Heart left ventricle (tissue), 16 donors: ENCODE measurements around the gene MYO15B. TPM values are rescaled to one million over a fixed set of nuclear protein-coding genes. Genes with fewer than 3 reads are reported as not detected.

Experiments used
- ATAC-seq, 4 donors: fragments of 200-7000 bp; cut with Tn5 transposase; one replicate each; pipeline ENCODE4 v1.9.1; 2020 to 2022; ENCODE audit warnings: moderate library complexity in 4 of 4, mild to moderate bottlenecking in 3 of 4, moderate number of reproducible peaks in 1 of 4
- DNase-seq, 5 donors: peaks; one replicate each; pipeline ENCODE4 v3.0.0-alpha.2; 2020
- H3K27ac ChIP-seq, 12 donors: fragments of 200-600 bp; sonication (generic) in 4 of 12; one replicate each; pipeline versions ENCODE4 v1.5.0 to v1.8.0; 2016 to 2022; ENCODE audit warnings: mild to moderate bottlenecking in 2 of 12
- H3K27me3 ChIP-seq, 9 donors: fragments of 200-600 bp; sonication (generic) in 2 of 9; one replicate each; pipeline versions ENCODE4 v1.5.1 to v1.8.0; 2016 to 2022; ENCODE audit warnings: mild to moderate bottlenecking in 3 of 9
- H3K36me3 ChIP-seq, 9 donors: fragments of 200-600 bp; sonication (generic) in 2 of 9; one replicate each; pipeline versions ENCODE4 v1.5.0 to v1.8.0; 2018 to 2022; ENCODE audit warnings: mild to moderate bottlenecking in 2 of 9
- H3K4me1 ChIP-seq, 12 donors: fragments of 200-600 bp; sonication (generic) in 4 of 12; one replicate each; pipeline versions ENCODE4 v1.5.0 to v1.8.0; 2016 to 2022; ENCODE audit warnings: mild to moderate bottlenecking in 3 of 12
- H3K4me3 ChIP-seq, 12 donors: fragments of 200-600 bp; sonication (generic) in 4 of 12; one replicate each; pipeline versions ENCODE4 v1.5.0 to v1.8.0; 2017 to 2022; ENCODE audit warnings: mild to moderate bottlenecking in 9 of 12, moderate library complexity in 4 of 12
- H3K9me3 ChIP-seq, 12 donors: fragments of 200-600 bp; sonication (generic) in 4 of 12; one replicate each; pipeline versions ENCODE4 v1.5.0 to v1.8.0; 2016 to 2022; ENCODE audit warnings: mild to moderate bottlenecking in 1 of 12
- POLR2A ChIP-seq, 2 donors: fragments of 450-650 bp; IDR thresholded peaks; one replicate each; pipeline ENCODE4 v1.6.1; 2017; ENCODE audit warnings: antibody characterized with exemption in 2 of 2, mild to moderate bottlenecking in 2 of 2, moderate library complexity in 2 of 2
- WGBS, 4 donors: extraction: QIAGEN DNeasy Blood & Tissue Kit in 2 of 4; methylation state at CpG; one replicate each; pipeline versions ENCODE4 v1.1.5 to v1.1.7; 2013 to 2018; 5-methylcytosine and 5-hydroxymethylcytosine counted together
- intact Hi-C, 10 donors: fragments of 100-400 bp; cut with DNase I; formaldehyde crosslinking; loops; one replicate each; pipeline versions ENCODE4 v1.11.1 to v1.14.2; 2022
- polyA plus RNA-seq, 2 donors: library from polyadenylated mRNA; stranded (reverse); fragments of 200-250 nt; gene quantifications; one replicate each; pipeline ENCODE4 v1.2.3, GENCODE V29; 2013
- total RNA-seq, 9 donors: library from RNA; depleted of rRNA in 2 of 9; stranded (reverse); fragments of >200 nt in 2 of 9; fragmentation: NEBNext Ultra II Directional in 3 of 9; extraction: Animal tissue kit (Norgen Biotek cat#: 25700) in 3 of 9; gene quantifications; one replicate each; pipeline versions ENCODE4 v1.1.0 to v1.2.4, GENCODE V29; 2016 to 2023
- TF ChIP-seq, protein P1 (sequence below), 12 donors: fragments of 200-600 bp; sonication (generic) in 4 of 12; IDR thresholded peaks; one replicate each; pipeline versions ENCODE4 v1.5.0 to v1.8.0; 2018 to 2022; ENCODE audit warnings: antibody characterized with exemption in 12 of 12, mild to moderate bottlenecking in 5 of 12
- donor health status: ischemic (EF 13 %, LVEDD 7.1; RV severe dilation, severe dysfunction).
- donor health status: healthy with polysubstance abuse.
- donor health status: DM: no; HTN: yes; CAD: no.
- donor health status: DM: no; HTN: no; CAD: no.
- donor health status: ischemic (EF 25% LVEDD 6.9; RV normal size, moderate dysfunction).
- donor health status: ischemic (EF 25% LVEDD 5.7; RV mildly dilated, moderate dysfunction).
- donor health status: healthy.
- donor health status: DM: yes; HTN: yes; CAD: no.
- donor health status: ischemic (EF 35%, LVEDD 5.7; RV mildly dilated, moderate dysfunction).
- donor health status: nonischemic (EF 11% LVEDD 7.7; RV severe dilation, severe dysfunction).
- donor health status: DM: yes; HTN: yes; CAD: no.
- donor health status: PGD.
- donor health status: ischemic (EF 29% LVEDD 5.4; RV normal size, mild dysfunction).
- donor health status: nonischemic (EF 23%, LVEDD 6.1; RV moderate dilation, normal function).

Gene MYO15B
- total and polyA plus RNA-seq, 11 donors, result 14.0 to 76.4 (median 42.9) TPM

DNA sequence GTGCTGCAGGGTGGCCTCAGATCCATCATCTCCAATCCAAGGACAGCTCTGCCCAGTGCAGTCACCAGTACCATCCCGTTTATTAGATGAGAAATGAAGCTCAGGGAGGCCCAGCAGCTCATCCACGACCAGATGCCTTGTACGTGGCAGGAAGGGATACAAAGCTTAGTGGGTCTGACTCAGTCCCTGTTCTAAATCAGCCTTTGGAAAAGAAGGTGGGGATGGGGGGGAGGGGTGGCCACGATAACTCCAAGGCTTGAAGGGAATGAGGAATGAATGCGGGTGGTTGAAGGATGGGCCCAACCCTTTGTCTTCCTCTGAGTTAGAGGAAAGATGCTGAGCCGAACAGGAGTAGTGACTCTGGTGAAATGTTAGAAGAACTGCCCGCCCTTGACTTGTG, 36.3 kb upstream of the MYO15B start:
- Histone ChIP-seq H3K27ac (no peak overlapping the region), H3K9me3 (no peaks in the 10 kb centered on the region), H3K4me1 (peaks cover 0 to 6% (median 0%) of the 10 kb centered on the region in 12 donors), H3K27me3 (no peaks in the 10 kb centered on the region), H3K36me3 (no peaks in the 10 kb centered on the region), H3K4me3 (no peak overlapping the region)
- TF ChIP-seq POLR2A (IDR thresholded peaks at IDR 0.05), result no peak
- TF ChIP-seq, protein P1, sequence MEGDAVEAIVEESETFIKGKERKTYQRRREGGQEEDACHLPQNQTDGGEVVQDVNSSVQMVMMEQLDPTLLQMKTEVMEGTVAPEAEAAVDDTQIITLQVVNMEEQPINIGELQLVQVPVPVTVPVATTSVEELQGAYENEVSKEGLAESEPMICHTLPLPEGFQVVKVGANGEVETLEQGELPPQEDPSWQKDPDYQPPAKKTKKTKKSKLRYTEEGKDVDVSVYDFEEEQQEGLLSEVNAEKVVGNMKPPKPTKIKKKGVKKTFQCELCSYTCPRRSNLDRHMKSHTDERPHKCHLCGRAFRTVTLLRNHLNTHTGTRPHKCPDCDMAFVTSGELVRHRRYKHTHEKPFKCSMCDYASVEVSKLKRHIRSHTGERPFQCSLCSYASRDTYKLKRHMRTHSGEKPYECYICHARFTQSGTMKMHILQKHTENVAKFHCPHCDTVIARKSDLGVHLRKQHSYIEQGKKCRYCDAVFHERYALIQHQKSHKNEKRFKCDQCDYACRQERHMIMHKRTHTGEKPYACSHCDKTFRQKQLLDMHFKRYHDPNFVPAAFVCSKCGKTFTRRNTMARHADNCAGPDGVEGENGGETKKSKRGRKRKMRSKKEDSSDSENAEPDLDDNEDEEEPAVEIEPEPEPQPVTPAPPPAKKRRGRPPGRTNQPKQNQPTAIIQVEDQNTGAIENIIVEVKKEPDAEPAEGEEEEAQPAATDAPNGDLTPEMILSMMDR (IDR thresholded peaks at IDR 0.05), result no peak
- intact Hi-C loops, result no loop called here
- DNase-seq, result no peak
- ATAC-seq, result no peak
- WGBS, 4 donors, result 77 to 86% (median 85%) methylated on average over 7 of the region's 7 CpGs

DNA sequence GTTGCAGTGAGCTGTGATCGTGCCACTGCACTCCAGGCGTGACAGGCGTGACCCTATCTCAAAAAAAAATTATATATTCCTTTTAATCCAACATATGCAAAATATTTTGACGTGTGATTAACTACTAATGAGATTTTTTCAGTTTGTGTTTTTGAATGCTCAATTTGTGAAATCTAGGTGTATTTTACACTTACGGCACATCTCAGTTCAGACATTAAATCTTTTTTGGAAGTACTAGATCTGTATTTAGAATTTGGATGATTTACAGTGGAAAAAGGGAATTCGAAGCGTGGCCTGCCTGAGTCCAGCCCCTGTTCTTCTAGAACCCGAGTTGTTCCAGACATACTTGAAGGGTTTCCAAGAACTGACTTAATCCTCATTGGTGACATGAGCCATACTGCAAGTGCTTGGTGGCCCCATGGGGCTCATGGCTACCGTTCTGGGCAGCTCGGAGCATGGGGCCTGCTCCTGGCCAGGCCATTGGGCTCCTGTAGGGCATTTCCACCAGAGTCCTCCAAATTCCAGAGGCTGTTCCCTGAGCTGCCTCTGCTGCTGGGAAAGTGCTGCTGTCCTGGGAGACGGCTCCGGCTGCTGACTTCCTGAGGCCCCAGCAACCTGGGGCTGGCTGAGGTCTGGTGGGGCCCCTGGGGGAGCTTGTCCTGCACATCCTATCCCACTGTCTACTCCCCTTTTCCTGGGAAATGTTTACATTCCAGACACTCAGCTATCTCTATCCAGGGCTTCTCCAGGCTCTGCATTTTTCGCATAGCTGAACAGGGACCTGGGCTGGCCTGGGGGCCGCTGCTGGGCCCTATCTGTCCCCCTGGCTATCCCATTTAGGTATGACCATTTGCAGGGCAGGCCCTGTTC, 34.9 kb upstream of the MYO15B start:
- no peaks in the 10 kb centered on the region for H3K36me3 ChIP-seq
- DNase-seq (no peak), ATAC-seq (peak in 1 of 4 donors; percentile 24)
- H3K27ac ChIP-seq, result no peak overlapping the region
- TF ChIP-seq POLR2A (IDR thresholded peaks at IDR 0.05), result no peak
- TF ChIP-seq, protein P1 (IDR thresholded peaks at IDR 0.05), result no peak
- intact Hi-C loops, result no loop called here
- H3K4me1 ChIP-seq, result peaks cover 0 to 6% (median 0%) of the 10 kb centered on the region in 12 donors
- H3K27me3 ChIP-seq, result no peaks in the 10 kb centered on the region
- 67 to 84% (median 69%) methylated on average over 14 of the region's 14 CpGs for WGBS, 4 donors
- H3K9me3 ChIP-seq, result no peaks in the 10 kb centered on the region
- no peak overlapping the region for H3K4me3 ChIP-seq

- ATAC-seq (no peak), DNase-seq (no peak)
- Histone ChIP-seq H3K4me3 (no peak overlapping the region), H3K27me3 (no peaks in the 10 kb centered on the region), H3K4me1 (peaks cover 0 to 6% (median 0%) of the 10 kb centered on the region in 12 donors), H3K9me3 (no peaks in the 10 kb centered on the region), H3K36me3 (no peaks in the 10 kb centered on the region), H3K27ac (no peak overlapping the region)
- intact Hi-C loops, result no loop called here
- TF ChIP-seq, protein P1 (IDR thresholded peaks at IDR 0.05), result no peak
- TF ChIP-seq POLR2A (IDR thresholded peaks at IDR 0.05), result no peak
- WGBS, 4 donors, result 69 to 79% (median 75%) methylated on average over 8 of the region's 8 CpGs
Measured at GRCh38 chr17:75553295-75554110, 34.1 kb upstream of the MYO15B start.

DNA sequence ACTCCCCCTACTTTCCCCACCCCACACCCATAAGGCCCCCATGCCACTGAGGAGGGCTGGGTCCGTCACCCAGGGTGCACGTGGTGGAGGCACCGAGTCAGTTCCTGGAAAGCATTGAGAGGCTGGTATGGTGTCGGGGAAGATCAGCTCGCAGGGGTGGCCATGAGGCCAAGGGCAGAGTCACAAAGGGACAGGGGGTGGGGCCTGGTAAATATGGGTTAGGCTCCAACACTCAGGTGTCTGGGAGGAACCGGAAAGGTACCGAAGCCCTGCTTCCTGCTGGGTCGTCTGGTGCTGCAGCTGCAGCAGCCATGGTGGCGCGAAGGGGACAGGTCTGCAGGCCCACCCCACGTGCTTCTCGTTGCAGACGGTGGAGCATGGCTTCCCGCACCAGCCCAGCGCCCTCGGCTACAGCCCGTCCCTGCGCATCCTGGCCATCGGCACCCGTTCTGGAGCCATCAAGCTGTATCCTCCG, 31.9 kb upstream of the MYO15B start:
- H3K4me1 ChIP-seq, result peaks cover 0 to 6% (median 0%) of the 10 kb centered on the region in 12 donors
- intact Hi-C loops, result no loop called here
- H3K36me3 ChIP-seq, result no peaks in the 10 kb centered on the region
- WGBS, 4 donors, result 90 to 96% (median 93%) methylated on average over 18 to 21 of the region's 21 CpGs
- ATAC-seq (peak in 1 of 4 donors; percentile 29), DNase-seq (no peak)
- H3K27ac ChIP-seq, result no peak overlapping the region
- no peaks in the 10 kb centered on the region for H3K9me3 ChIP-seq
- H3K4me3 ChIP-seq, result no peak overlapping the region
- TF ChIP-seq, protein P1 (IDR thresholded peaks at IDR 0.05), result no peak
- no peak for TF ChIP-seq POLR2A (IDR thresholded peaks at IDR 0.05)
- H3K27me3 ChIP-seq, result no peaks in the 10 kb centered on the region
